BLaER1 (cell line): ENCODE results near the gene FAM186B.

Experiments
- H3K27ac ChIP-seq: shearing (Covaris generic); formaldehyde crosslinking; 2 replicates; pipeline ENCODE4 v1.8.1; 2022
- H3K27me3 ChIP-seq: shearing (Covaris generic); formaldehyde crosslinking; 2 replicates; pipeline ENCODE4 v1.8.1; 2022
- H3K36me3 ChIP-seq: shearing (Covaris generic); formaldehyde crosslinking; 2 replicates; pipeline ENCODE4 v1.8.1; 2022
- H3K4me1 ChIP-seq: shearing (Covaris generic); formaldehyde crosslinking; 2 replicates; pipeline ENCODE4 v1.8.1; 2022
- H3K4me2 ChIP-seq: shearing (Covaris generic); formaldehyde crosslinking; 2 replicates; pipeline ENCODE4 v1.8.1; 2022
- H3K4me3 ChIP-seq: shearing (Covaris generic); formaldehyde crosslinking; 2 replicates; pipeline ENCODE4 v1.8.1; 2022
- H3K9ac ChIP-seq: shearing (Covaris generic); formaldehyde crosslinking; 2 replicates; pipeline ENCODE4 v1.8.1; 2022
- H3K9me3 ChIP-seq: shearing (Covaris generic); formaldehyde crosslinking; 2 replicates; pipeline ENCODE4 v1.8.1; 2022
- H4K20me1 ChIP-seq: shearing (Covaris generic); formaldehyde crosslinking; 2 replicates; pipeline ENCODE4 v1.8.1; 2022
- Cebpa-rat ChIP-seq: shearing (Covaris generic); IDR thresholded peaks from 2 replicates; pipeline ENCODE4 v1.8.1; 2022

The FAM186B gene

DNA sequence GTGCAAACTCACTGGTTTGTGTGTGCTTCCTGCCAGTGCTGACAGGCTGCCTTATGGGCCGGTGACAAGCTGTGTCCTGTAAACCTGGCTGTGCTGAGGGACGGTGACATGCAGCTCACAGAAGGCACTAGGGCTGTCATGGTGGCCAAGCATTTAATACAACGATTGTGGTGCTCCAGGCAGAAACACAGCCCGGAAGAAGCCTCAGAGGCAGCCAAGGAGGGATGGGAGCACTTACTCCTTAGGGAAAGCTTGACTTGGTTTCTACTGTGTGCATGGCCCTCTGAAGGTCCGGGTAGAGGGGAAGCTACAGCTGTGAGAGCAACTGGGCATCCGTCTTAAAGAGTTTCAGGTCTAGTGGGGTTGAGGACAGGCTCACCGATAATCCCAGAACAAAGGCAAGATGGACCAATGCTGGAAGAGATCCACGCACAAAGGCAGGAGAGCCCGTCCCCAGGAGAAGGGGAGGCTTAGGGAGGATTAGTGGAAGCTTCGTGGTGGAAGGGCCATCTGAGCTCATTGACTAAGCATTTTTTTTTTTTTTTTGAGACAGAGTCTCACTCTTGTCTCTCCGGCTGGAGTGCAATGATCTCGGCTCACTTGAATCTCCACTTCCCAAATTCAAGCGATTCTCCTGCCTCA lies 26.8 kb downstream of the FAM186B start:
- no peak overlapping the region for H3K4me3 ChIP-seq
- no peak overlapping the region for H3K4me2 ChIP-seq
- H3K27me3 ChIP-seq = no peaks in the 10 kb centered on the region
- peaks cover 26% of the 10 kb centered on the region for H3K4me1 ChIP-seq
- H4K20me1 ChIP-seq = peaks cover 52% of the 10 kb centered on the region
- no peak overlapping the region for H3K9ac ChIP-seq
- no peak for TF ChIP-seq Cebpa-rat
- H3K27ac ChIP-seq = no peak overlapping the region
- no peaks in the 10 kb centered on the region for H3K9me3 ChIP-seq
- H3K36me3 ChIP-seq = peaks cover 41% of the 10 kb centered on the region

DNA sequence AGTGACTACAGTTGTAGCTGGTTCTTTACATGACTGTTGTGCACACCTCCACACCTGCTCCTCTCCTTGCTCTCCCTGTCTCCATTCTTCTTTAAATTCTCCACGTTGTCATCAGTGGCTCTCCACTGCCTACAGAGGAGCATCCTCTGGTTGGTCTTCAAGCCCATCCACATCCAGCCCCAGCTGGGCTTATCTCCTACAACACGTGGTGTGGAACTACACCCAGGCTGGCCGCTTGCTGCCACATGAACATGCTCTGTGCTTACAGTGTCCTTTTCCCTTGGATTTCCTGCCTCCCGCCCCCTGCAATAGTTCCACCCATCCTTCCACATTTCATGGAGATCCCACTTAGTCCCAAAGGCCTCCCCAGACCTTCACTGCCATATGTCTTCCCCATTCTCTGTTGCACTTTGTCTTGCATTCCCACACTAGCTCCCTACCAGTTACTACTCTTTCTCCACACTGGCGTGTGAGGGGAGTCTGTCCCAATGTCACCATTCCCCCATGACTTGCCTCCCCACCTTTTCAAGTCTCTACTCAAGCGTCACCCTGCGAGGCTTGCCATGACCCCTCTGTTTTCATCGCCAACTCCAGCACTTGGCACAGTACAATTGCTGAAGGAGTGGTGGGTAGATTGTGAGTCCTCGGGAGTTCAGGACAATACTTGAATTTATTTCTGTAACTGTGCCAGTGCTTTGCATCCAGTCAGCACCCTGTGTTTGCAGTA lies 27.7 kb downstream of the FAM186B start:
- Histone ChIP-seq H4K20me1 (peaks cover 56% of the 10 kb centered on the region), H3K4me1 (peaks cover 22% of the 10 kb centered on the region), H3K36me3 (peaks cover 46% of the 10 kb centered on the region), H3K4me3 (no peak overlapping the region), H3K9ac (no peak overlapping the region), H3K4me2 (no peak overlapping the region), H3K27me3 (no peaks in the 10 kb centered on the region), H3K9me3 (no peaks in the 10 kb centered on the region), H3K27ac (no peak overlapping the region)
- TF ChIP-seq Cebpa-rat = no peak

DNA sequence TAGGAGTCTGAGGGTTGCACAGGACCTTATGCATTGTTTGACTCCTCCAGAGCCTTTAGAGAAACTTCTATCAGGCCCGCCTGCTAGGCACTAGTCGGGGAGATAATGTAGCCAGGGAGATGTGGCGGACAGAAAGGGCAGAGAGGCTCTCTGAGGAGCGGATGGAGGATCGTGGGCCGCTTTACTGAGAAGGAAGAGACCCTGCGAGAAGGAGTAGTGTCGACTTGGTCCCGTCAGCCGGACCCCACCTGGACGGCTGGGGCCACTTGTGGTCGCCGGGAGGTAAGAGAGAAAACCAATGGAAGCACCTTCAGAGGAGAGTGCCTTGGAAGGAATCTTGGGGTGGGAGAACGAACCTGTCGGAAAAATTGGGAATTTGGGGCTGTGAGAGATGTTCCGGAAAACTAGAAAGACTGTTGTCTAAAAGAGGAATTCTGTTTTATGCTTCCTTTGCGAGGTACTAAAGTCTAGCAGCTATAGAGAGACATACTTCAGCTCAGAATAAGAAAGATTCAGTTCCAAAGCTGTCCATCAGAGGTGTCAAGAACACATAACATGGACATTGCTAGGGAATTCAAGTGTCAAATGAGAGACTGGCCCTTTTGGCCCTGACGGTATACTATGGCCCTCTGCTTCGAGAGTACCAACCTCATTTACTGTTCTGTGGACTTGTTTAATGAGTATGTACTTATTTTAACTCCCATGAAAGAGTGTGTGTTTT lies 36.8 kb downstream of the FAM186B start:
- peak overlapping the region; percentile 95 for H3K27ac ChIP-seq
- peak overlapping the region; percentile 99 for H3K4me2 ChIP-seq
- H3K36me3 ChIP-seq = peaks cover 51% of the 10 kb centered on the region
- H3K27me3 ChIP-seq = no peaks in the 10 kb centered on the region
- H4K20me1 ChIP-seq = peaks cover 37% of the 10 kb centered on the region; the same call in 1 of the 2 replicates
- TF ChIP-seq Cebpa-rat = no peak
- peaks cover 62% of the 10 kb centered on the region for H3K4me1 ChIP-seq
- H3K4me3 ChIP-seq = peak overlapping the region; percentile 87
- no peaks in the 10 kb centered on the region for H3K9me3 ChIP-seq
- H3K9ac ChIP-seq = peak overlapping the region; percentile 90

DNA sequence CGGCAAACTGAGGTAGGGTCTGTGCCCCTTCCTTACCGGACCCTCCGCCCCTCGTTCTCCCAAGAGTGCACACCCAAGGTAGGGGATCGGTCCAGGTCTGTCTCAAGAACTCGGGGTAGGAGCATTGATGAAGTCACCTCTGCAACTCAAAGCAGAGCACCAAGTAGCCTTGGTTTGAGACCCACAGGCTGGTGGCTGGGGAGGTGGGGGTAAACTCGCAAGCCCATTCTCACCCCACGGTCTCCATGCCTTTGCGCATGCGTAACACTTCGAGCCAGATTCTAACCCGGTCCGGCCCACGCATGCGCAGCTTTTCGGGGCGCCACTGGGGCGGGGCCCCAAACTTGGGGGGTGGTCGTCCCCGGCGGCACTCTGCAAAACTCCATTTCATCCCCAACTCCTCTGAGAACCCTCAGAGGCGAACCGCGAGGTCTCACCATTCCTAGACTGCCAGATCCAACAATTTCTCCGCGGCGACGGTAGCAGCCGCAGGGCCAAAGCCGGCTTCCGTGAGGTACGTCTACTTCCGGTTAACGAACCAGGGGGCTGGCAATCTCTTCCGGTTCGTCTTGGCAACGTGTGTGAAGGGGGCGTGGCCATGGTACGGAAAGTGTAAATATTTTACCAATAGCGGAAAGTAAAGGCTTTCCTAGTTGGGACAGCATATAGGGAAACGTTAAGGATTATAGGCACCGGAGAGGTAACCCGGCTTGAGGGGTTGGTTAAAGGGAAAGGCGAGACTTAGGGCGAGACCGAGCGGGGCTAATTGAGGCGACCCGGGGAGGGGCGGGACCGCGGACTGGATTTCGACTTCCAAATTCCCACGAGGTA lies 37.6 kb downstream of the FAM186B start, which contains the start of gene MCRS1:
Gene MCRS1, minus strand, starts transcription at position 532 of the 831 bp plus-strand sequence. CDS start 1,411 bp downstream, outside the sequence.
- H3K9me3 ChIP-seq = no peaks in the 10 kb centered on the region

DNA sequence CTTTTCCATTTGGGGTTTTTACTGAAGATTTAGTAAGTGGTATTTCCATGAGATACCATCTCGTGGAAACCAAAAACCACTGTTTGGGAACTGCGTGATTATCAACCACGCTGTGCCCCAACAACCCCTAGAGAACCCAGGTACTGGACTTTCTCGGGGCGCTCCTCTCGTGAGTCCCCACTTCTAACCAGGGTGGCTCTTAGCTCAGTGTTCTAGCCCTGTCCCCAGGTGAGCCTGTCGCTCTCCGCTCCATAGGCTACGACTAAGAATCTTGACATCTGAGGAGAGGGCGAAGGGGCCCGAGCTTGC lies 38.2 kb downstream of the FAM186B start:
- Histone ChIP-seq H3K4me2 (peak overlapping the region; percentile 99), H3K4me1 (peaks cover 76% of the 10 kb centered on the region), H4K20me1 (peaks cover 28% of the 10 kb centered on the region; the same call in 1 of the 2 replicates), H3K9me3 (no peaks in the 10 kb centered on the region), H3K27me3 (no peaks in the 10 kb centered on the region), H3K4me3 (peak overlapping the region; percentile 87), H3K36me3 (peaks cover 51% of the 10 kb centered on the region), H3K27ac (peak overlapping the region; percentile 95), H3K9ac (peak overlapping the region; percentile 90)
- no peak for TF ChIP-seq Cebpa-rat

More for the DNA sequence above, 37.6 kb downstream of the FAM186B start, which contains the start of gene MCRS1:
- no peak for TF ChIP-seq Cebpa-rat
- Histone ChIP-seq H3K4me3 (peak within 1 kb of the TSS; percentile 87), H3K27ac (peak within 1 kb of the TSS; percentile 95), H3K4me2 (peak within 1 kb of the TSS; percentile 99), H3K36me3 (peaks cover 51% of the 10 kb centered on the region), H3K9ac (peak within 1 kb of the TSS; percentile 90), H4K20me1 (peaks cover 33% of the 10 kb centered on the region; the same call in 1 of the 2 replicates), H3K27me3 (no peaks in the 10 kb centered on the region), H3K4me1 (peaks cover 70% of the 10 kb centered on the region)

DNA sequence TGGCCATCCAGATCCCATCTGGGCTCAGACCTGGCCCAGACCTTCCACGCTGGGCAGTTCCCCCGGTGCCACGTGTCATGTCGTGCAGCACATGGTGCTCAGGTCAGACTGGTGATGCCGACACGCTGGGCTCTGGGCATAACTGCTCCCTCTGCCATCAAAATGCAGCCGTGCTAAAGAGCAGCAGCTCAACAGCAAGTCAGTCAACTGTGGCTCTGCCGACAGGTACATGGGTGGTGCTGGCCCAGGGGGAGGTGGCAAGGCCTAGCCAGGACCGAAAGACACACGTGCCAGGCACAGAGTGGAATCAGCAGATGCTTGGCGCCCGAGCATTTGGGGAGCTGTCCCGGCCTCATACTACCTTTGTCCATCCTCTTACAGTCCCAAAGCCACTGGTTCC lies 39.1 kb downstream of the FAM186B start:
- H3K4me3 ChIP-seq = 0 out of 2 replicates have a peak overlapping the region, but pooled peaks have one; percentile 87
- no peak overlapping the region for H3K9ac ChIP-seq
- peaks cover 82% of the 10 kb centered on the region for H3K4me1 ChIP-seq
- peaks cover 55% of the 10 kb centered on the region for H3K36me3 ChIP-seq
- peaks cover 22% of the 10 kb centered on the region; the same call in 1 of the 2 replicates for H4K20me1 ChIP-seq
- no peak for TF ChIP-seq Cebpa-rat
- no peak overlapping the region for H3K27ac ChIP-seq
- no peaks in the 10 kb centered on the region for H3K27me3 ChIP-seq
- no peaks in the 10 kb centered on the region for H3K9me3 ChIP-seq
- peak overlapping the region; percentile 99 for H3K4me2 ChIP-seq

DNA sequence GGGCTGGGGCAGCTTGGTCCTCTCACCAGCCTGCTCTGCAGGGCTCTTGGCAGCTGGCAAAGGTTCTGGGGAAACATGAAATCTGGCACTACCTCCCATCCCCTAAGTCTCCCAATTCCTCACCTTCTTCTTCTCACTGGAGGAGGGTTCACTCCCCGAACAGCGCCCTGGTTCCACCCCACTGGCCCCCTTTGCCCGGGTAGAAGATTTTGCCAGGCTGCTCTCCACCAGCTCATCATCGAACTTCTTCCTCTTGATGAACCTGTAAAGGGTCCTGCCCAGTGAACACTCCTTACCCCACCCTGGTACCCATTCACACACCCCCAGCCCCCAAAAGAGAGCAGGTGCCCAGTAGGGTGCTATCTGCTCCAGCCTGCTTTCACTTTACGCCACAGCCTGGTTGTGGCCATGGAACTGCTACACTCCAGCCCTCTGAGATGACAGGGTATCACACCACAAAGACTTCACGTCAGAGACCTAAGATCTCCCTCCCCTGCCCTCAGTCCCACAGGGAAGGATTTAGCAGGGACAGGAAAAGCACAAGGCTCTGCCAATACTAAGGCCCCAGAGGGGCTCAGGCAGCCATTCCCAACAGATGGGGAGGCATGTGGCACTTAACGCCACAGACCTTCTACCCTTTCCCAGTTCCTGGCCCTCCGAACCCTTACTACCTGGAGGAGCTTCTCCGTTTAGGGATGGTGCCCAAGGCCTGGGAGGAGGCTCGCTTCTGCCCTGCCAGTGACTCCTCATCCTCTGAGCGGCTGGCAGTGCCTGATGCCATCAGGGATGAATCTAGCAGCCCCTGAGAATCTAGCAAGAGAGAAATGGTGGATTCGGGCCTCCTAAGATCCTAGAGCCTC lies 39.8 kb downstream of the FAM186B start:
- H3K4me2 ChIP-seq = peak overlapping the region; percentile 99
- peaks cover 14% of the 10 kb centered on the region; the same call in 1 of the 2 replicates for H4K20me1 ChIP-seq
- no peak overlapping the region for H3K4me3 ChIP-seq
- peaks cover 55% of the 10 kb centered on the region for H3K36me3 ChIP-seq
- no peak for TF ChIP-seq Cebpa-rat
- H3K27me3 ChIP-seq = no peaks in the 10 kb centered on the region
- peaks cover 78% of the 10 kb centered on the region for H3K4me1 ChIP-seq
- H3K9ac ChIP-seq = peak overlapping the region; percentile 38; the same call in 1 of the 2 replicates
- no peaks in the 10 kb centered on the region for H3K9me3 ChIP-seq
- H3K27ac ChIP-seq = 0 out of 2 replicates have a peak overlapping the region, but pooled peaks have one; percentile 4

DNA sequence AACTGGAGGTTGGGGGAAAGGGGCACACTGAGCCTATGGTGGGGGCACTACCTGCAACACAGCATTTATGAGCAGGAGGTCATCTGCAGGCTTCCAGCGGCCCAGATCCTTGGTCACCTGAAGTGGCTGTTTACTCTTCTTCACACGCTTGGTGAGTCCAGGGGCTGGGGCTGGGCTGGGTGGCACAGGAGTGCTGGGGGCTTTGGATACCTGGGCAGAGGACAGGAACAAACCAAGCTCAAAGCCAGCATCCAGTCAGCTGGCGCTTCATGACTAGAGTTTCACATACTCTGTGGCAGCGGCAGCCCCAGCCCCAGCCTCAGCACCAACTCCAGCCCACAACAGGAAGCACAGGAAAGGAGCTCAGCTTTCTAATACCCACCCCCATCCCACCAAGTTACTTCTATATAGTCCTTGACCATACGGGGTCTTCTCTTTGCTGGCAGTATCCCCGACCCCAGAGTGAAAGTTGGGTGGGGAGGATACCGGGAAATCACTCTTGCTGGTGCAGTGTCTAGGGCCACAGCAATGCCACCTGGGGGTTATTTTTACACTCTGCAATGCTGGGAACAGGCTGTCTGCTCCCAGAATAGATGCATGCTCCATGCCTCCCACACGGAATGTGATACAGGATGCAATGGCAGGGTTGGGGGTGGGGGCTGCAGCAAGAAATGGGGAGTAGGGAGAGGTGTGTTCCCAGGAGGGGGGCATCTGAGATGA lies 40.6 kb downstream of the FAM186B start:
- H3K4me1 ChIP-seq = peaks cover 70% of the 10 kb centered on the region
- no peak for TF ChIP-seq Cebpa-rat
- no peaks in the 10 kb centered on the region for H3K9me3 ChIP-seq
- 0 out of 2 replicates have a peak overlapping the region, but pooled peaks have one; percentile 2 for H3K27ac ChIP-seq
- H3K4me3 ChIP-seq = no peak overlapping the region
- peaks cover 61% of the 10 kb centered on the region for H3K36me3 ChIP-seq
- H3K27me3 ChIP-seq = no peaks in the 10 kb centered on the region
- peak overlapping the region; percentile 99 for H3K4me2 ChIP-seq
- peak overlapping the region; percentile 41; the same call in 1 of the 2 replicates for H3K9ac ChIP-seq
- 0 out of 2 replicates have a peak, but pooled peaks cover 12% of the 10 kb centered on the region for H4K20me1 ChIP-seq
